HL-60 (cell line): Measurements from ENCODE around the gene CACNA1E.

Source experiments
- DNase-seq, 2 experiments: peaks; one replicate each; pipeline ENCODE4 v3.0.0-alpha.2; 2010 to 2020; ENCODE audit warnings: low read depth in 1 of 2, low spot score in 1 of 2
- H3K27ac ChIP-seq: fragments of 250-450 bp; sonication (Bioruptor Pico); replicated peaks from 2 replicates; pipeline ENCODE4 v1.5.1; 2020; ENCODE audit warnings: mild to moderate bottlenecking, moderate library complexity
- H3K27me3 ChIP-seq: fragments of 250-450 bp; sonication (Bioruptor Pico); 2 replicates; pipeline ENCODE4 v1.5.1; 2021; ENCODE audit warnings: mild to moderate bottlenecking, moderate library complexity; ENCODE audit not compliant: insufficient read depth, poor library complexity, severe bottlenecking
- H3K4me3 ChIP-seq: replicated peaks from 2 replicates; pipeline ENCODE4 v1.5.1; 2011; ENCODE audit warnings: mild to moderate bottlenecking, control low read depth, low read length; ENCODE audit not compliant: insufficient read depth
- CTCF ChIP-seq: IDR thresholded peaks from one replicate; pipeline ENCODE4 v1.5.1; 2011; ENCODE audit warnings: low read length, control low read depth, inconsistent platforms; ENCODE audit not compliant: insufficient read depth
- GABPA ChIP-seq: IDR thresholded peaks from 2 replicates; pipeline ENCODE4 v1.6.1; 2012; ENCODE audit warnings: low read depth
- POLR2AphosphoS5 ChIP-seq: IDR thresholded peaks from 2 replicates; pipeline ENCODE4 v1.6.1; 2012; ENCODE audit warnings: low read depth
- REST ChIP-seq: IDR thresholded peaks from 2 replicates; pipeline ENCODE4 v1.6.1; 2012; ENCODE audit warnings: low read depth; ENCODE audit not compliant: insufficient replicate concordance
- SPI1 ChIP-seq: IDR thresholded peaks from 2 replicates; pipeline ENCODE4 v1.6.1; 2012; ENCODE audit warnings: low read depth, mild to moderate bottlenecking, borderline replicate concordance

CACNA1E gene

GRCh38 chr1:181635110-181635509 is 151.8 kb downstream of the CACNA1E start:
- Histone ChIP-seq H3K27ac (no peak overlapping the region), H3K4me3 (no peak overlapping the region), H3K27me3 (peaks cover 2% of the 10 kb centered on the region)
- no peak for DNase-seq
- TF ChIP-seq CTCF (no peak), GABPA (no peak), POLR2AphosphoS5 (no peak), SPI1 (no peak), REST (no peak)

DNA sequence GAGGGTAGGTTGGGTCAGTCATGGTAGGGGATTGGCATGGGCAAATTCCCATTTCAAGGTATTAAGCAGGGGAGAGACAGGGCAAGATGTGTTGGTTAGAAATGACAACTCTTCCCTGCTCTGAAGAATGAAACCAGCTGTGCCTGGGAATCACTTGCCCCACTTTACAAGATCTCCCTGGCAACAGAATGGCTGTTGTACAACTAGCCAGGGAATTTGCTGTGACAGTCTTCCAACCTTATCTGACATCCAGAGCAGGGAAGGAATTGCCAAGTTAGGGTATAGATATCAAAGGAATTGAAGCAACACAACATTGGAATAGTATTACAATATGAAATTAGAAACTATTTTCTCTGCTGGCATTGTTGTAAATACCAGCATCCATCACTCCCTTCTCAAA is 154.7 kb downstream of the CACNA1E start:
- Histone ChIP-seq H3K27ac (no peak overlapping the region), H3K4me3 (no peak overlapping the region), H3K27me3 (peaks cover 2% of the 10 kb centered on the region)
- DNase-seq = no peak
- TF ChIP-seq GABPA (no peak), SPI1 (no peak), POLR2AphosphoS5 (no peak)

GRCh38 chr1:181640956-181641355 is 157.6 kb downstream of the CACNA1E start:
- no peak overlapping the region for H3K27ac ChIP-seq
- H3K27me3 ChIP-seq = peaks cover 2% of the 10 kb centered on the region
- no peak overlapping the region for H3K4me3 ChIP-seq
- no peak for TF ChIP-seq CTCF
- TF ChIP-seq GABPA = no peak
- TF ChIP-seq REST = no peak
- TF ChIP-seq POLR2AphosphoS5 = no peak
- no peak for TF ChIP-seq SPI1
- DNase-seq = no peak

DNA sequence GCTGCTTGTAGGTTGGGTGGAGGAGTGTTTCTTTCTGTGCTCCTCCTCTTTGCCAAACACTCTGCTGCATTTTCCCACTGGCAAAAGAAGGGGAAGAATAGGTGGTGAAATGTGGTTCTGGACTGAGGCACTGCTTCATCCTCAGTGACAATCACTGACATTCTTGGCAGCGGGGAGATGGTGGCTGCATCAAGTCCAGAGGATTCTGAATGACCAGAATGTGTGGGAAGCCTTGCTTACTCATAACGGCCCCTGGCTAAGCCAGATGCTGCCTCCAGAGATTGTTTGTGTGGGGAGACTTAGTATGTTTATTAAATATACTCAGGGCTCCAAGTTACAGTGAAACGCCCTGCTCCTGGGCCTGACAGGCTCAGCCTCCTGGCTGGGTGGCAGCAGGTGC is 160.3 kb downstream of the CACNA1E start:
- Histone ChIP-seq H3K4me3 (no peak overlapping the region), H3K27me3 (peaks cover 2% of the 10 kb centered on the region), H3K27ac (no peak overlapping the region)
- TF ChIP-seq CTCF = no peak
- no peak for TF ChIP-seq SPI1
- TF ChIP-seq REST = no peak
- no peak for TF ChIP-seq GABPA
- no peak for TF ChIP-seq POLR2AphosphoS5
- no peak for DNase-seq
